GM12878 (cell line): ENCODE measurements around the gene CCDC107. TPM values are rescaled to one million over a fixed set of nuclear protein-coding genes. Genes with fewer than 3 reads are reported as not detected.

Source experiments
- CEBPB ChIP-seq, 2 experiments: fragments of 150-350 bp in 1 of 2; IDR thresholded peaks; 2 replicates each; pipeline ENCODE4 v1.6.1; 2012 to 2014; ENCODE audit warnings: low read depth in 2 of 2, low read length in 2 of 2, borderline replicate concordance in 1 of 2, inconsistent platforms in 1 of 2
- CHD2 ChIP-seq: IDR thresholded peaks from 2 replicates; pipeline ENCODE4 v1.6.1; 2011; ENCODE audit warnings: low read depth, low read length, improper control_type of control experiment, borderline replicate concordance
- FOXM1 ChIP-seq: IDR thresholded peaks from 2 replicates; pipeline ENCODE4 v1.6.1; 2012; ENCODE audit warnings: low read depth, mild to moderate bottlenecking, inconsistent platforms, low read length, moderate library complexity
- IKZF2 ChIP-seq, 2 experiments: fragments of 450-650 bp; IDR thresholded peaks; 2 replicates each; pipeline ENCODE4 v1.6.1; 2017; ENCODE audit warnings: mild to moderate bottlenecking in 2 of 2, moderate library complexity in 2 of 2
- JUNB ChIP-seq: IDR thresholded peaks from 2 replicates; pipeline ENCODE4 v1.6.1; 2016; ENCODE audit warnings: antibody characterized with exemption, mild to moderate bottlenecking
- KLF5 ChIP-seq: fragments of 450-650 bp; IDR thresholded peaks from 2 replicates; pipeline ENCODE4 v1.6.1; 2014; ENCODE audit warnings: mild to moderate bottlenecking; ENCODE audit not compliant: partially characterized antibody
- NFYB ChIP-seq: IDR thresholded peaks from 2 replicates; pipeline ENCODE4 v1.6.1; 2011; ENCODE audit warnings: low read depth, mild to moderate bottlenecking, low read length, improper control_type of control experiment, moderate library complexity; ENCODE audit not compliant: insufficient read depth
- NKRF ChIP-seq: fragments of 450-650 bp; conservative IDR thresholded peaks from 2 replicates; pipeline ENCODE4 v1.6.1; 2017; ENCODE audit warnings: mild to moderate bottlenecking, moderate library complexity
- NR2C1 ChIP-seq: fragments of 450-650 bp; IDR thresholded peaks from 2 replicates; pipeline ENCODE4 v1.6.1; 2017; ENCODE audit warnings: antibody characterized with exemption, mild to moderate bottlenecking, moderate library complexity
- PBX3 ChIP-seq: IDR thresholded peaks from 2 replicates; pipeline ENCODE4 v1.6.1; 2011; ENCODE audit warnings: mild to moderate bottlenecking, low read depth, low read length, moderate library complexity; ENCODE audit not compliant: insufficient replicate concordance
- POLR2A ChIP-seq: IDR thresholded peaks from 2 replicates; pipeline ENCODE4 v1.6.1; 2011; ENCODE audit warnings: low read depth, mild to moderate bottlenecking, low read length
- POLR2AphosphoS2 ChIP-seq: IDR thresholded peaks from 2 replicates; pipeline ENCODE4 v1.6.1; 2011; ENCODE audit warnings: low read depth, mild to moderate bottlenecking, low read length, improper control_type of control experiment, moderate library complexity
- RB1 ChIP-seq: fragments of 450-650 bp; formaldehyde crosslinking; IDR thresholded peaks from 2 replicates; pipeline ENCODE4 v1.6.1; 2017; ENCODE audit warnings: mild to moderate bottlenecking, borderline replicate concordance
- RBBP5 ChIP-seq: fragments of 200-600 bp; sonication (generic); conservative IDR thresholded peaks from 2 replicates; pipeline ENCODE4 v1.6.1; 2016
- RCOR1 ChIP-seq: conservative IDR thresholded peaks from 2 replicates; pipeline ENCODE4 v1.6.1; 2012; ENCODE audit warnings: low read depth, low read length, improper control_type of control experiment
- REST ChIP-seq: IDR thresholded peaks from 2 replicates; pipeline ENCODE4 v1.6.1; 2012; ENCODE audit warnings: mild to moderate bottlenecking, low read depth, low read length
- RUNX3 ChIP-seq: IDR thresholded peaks from 2 replicates; pipeline ENCODE4 v1.6.1; 2012; ENCODE audit warnings: low read length, inconsistent platforms
- SMAD1 ChIP-seq: fragments of 450-650 bp; IDR thresholded peaks from 2 replicates; pipeline ENCODE4 v1.6.1; 2018; ENCODE audit warnings: mild to moderate bottlenecking, low read depth; ENCODE audit not compliant: partially characterized antibody
- TBL1XR1 ChIP-seq: IDR thresholded peaks from 2 replicates; pipeline ENCODE4 v1.6.1; 2012; ENCODE audit warnings: low read depth, low read length, improper control_type of control experiment
- TCF3 ChIP-seq: IDR thresholded peaks from 2 replicates; pipeline ENCODE4 v1.6.1; 2012; ENCODE audit warnings: low read depth, mild to moderate bottlenecking, low read length, borderline replicate concordance; ENCODE audit not compliant: insufficient read depth
- YBX1 ChIP-seq: fragments of 450-650 bp; IDR thresholded peaks from 2 replicates; pipeline ENCODE4 v1.6.1; 2016; ENCODE audit warnings: antibody characterized with exemption
- polyA plus RNA-seq, 11 experiments: library from polyadenylated mRNA; depleted of rRNA in 4 of 11; unstranded in 6 of 11; stranded (reverse) in 5 of 11; fragments of >200 nt; fragmentation: Nextera tagmentation in 4 of 11; fragmentation: Illumina TruSeq in 1 of 11; extraction: Ambion mirVana in 4 of 11; extraction: Trizol in 1 of 11; gene quantifications; 1 replicate in 1 of 11; 2 replicates in 10 of 11; pipeline versions ENCODE4 v1.2.1 to v1.2.3, GENCODE V29; 2011 to 2016; ENCODE audit warnings: inconsistent platforms in 2 of 11, missing spikeins in 2 of 11, low read depth in 1 of 11
- total RNA-seq, 4 experiments: library from RNA; depleted of rRNA in 3 of 4; stranded (reverse); fragments of >200 nt in 3 of 4; fragmentation: Illumina TruSeq in 1 of 4; extraction: Trizol in 1 of 4; gene quantifications; 2 replicates each; pipeline versions ENCODE4 v1.2.1 to v1.2.3, GENCODE V29; 2013 to 2021

CCDC107 gene
- total and polyA plus RNA-seq, 10 of the 15 experiments (the other 5 are each of a cell fraction or from before 2014, with no cell fraction given), result 0.19 to 18.3 (median 10.6) TPM

GRCh38 chr9:35657546-35658136 is 451 bp upstream of the CCDC107 start, which contains the start of gene RMRP (continued):
- TF ChIP-seq REST (0 out of 2 replicates have a peak, but pooled peaks have one; percentile 29), FOXM1 (no peak), TBL1XR1 (peak; percentile 78), RUNX3 (no peak), POLR2A (no peak), SMAD1 (no peak), RBBP5 (no peak), RB1 (no peak), NR2C1 (no peak), NKRF (peak; percentile 69), PBX3 (peak; percentile 31), NFYB (no peak), CEBPB (IDR thresholded peaks at IDR 0.05; ENCODE audit: borderline replicate concordance in 1 of 2, low read depth in 2 of 2, low read length in 2 of 2) (no peak), CHD2 (peak; percentile 61; the same call in 1 of the 2 replicates), TCF3 (no peak), YBX1 (no peak), KLF5 (peak; percentile 78), IKZF2 (IDR thresholded peaks at IDR 0.05) (peak; percentile 100), RCOR1 (peak; percentile 81; the same call in 1 of the 2 replicates), JUNB (peak; percentile 6; the same call in 1 of the 2 replicates), POLR2AphosphoS2 (no peak)
